GM12878 (cell line): ENCODE measurements around the gene SPAG17. TPM values are rescaled to one million over a fixed set of nuclear protein-coding genes. Genes with fewer than 3 reads are reported as not detected.

Experiments used
- ATAC-seq: fragments of 200-7000 bp; cut with Tn5 transposase; 3 replicates; pipeline ENCODE4 v1.9.1; 2020; ENCODE audit warnings: mild to moderate bottlenecking, moderate library complexity
- BruUV-seq: library from RNA; stranded (reverse); fragments of 400-500 nt; replicated peaks from 2 replicates; lab custom pipeline; 2021; lab: Mats Ljungman, UMichigan
- CTCF ChIA-PET: fragments of 300-600 bp; sonication (Branson Sonifier 250); formaldehyde crosslinking; extraction: SDS; loops from one replicate; lab custom pipeline; 2021; ENCODE audit warnings: inconsistent platforms; lab: Yijun Ruan, JAX
- POLR2A ChIA-PET: fragments of 350-600 bp; formaldehyde crosslinking; extraction: SDS; loops from one replicate; lab custom pipeline; 2021; ENCODE audit warnings: inconsistent platforms; lab: Charles Lee
- RAD21 ChIA-PET: fragments of 300-600 bp; sonication (Branson Sonifier 250); formaldehyde crosslinking; loops from one replicate; lab custom pipeline; 2023; ENCODE audit warnings: antibody characterized with exemption; ENCODE audit not compliant: unreplicated experiment; lab: Charles Lee
- SMC1A ChIA-PET: fragments of 300-600 bp; sonication (Branson Sonifier 250); formaldehyde crosslinking; loops from one replicate; lab custom pipeline; 2023; ENCODE audit not compliant: unreplicated experiment, uncharacterized antibody; lab: Charles Lee
- DNase-seq: peaks from one replicate; pipeline ENCODE4 v3.0.0-alpha.2; 2011; ENCODE audit warnings: low read depth, low spot score
- FAIRE-seq: peaks from 3 replicates; lab custom pipeline; 2011; peaks lifted over from hg19 to GRCh38; lab: Jason Lieb, UNC
- H2AFZ ChIP-seq: 2 replicates; pipeline ENCODE4 v1.6.0; 2011; ENCODE audit warnings: low read depth, low read length, control low read depth; ENCODE audit not compliant: control insufficient read depth
- H3K27ac ChIP-seq: 2 replicates; pipeline ENCODE4 v1.5.1; 2011; ENCODE audit warnings: control low read depth; ENCODE audit not compliant: control insufficient read depth, insufficient read depth
- H3K27me3 ChIP-seq, 2 experiments: replicated peaks in 1 of 2; 2 replicates each; pipeline versions ENCODE4 v1.6.0 to v1.6.1; 2011; ENCODE audit warnings: low read length in 1 of 2; ENCODE audit not compliant: control insufficient read depth in 2 of 2, insufficient read depth in 2 of 2
- H3K36me3 ChIP-seq, 2 experiments: 2 replicates each; pipeline ENCODE4 v1.5.1; 2011; ENCODE audit warnings: low read length in 1 of 2; ENCODE audit not compliant: control insufficient read depth in 2 of 2, insufficient read depth in 2 of 2
- H3K4me1 ChIP-seq: 2 replicates; pipeline ENCODE4 v1.6.1; 2011; ENCODE audit warnings: mild to moderate bottlenecking, low read length, moderate library complexity, mixed read lengths; ENCODE audit not compliant: control insufficient read depth, insufficient read depth
- H3K4me2 ChIP-seq: 2 replicates; pipeline ENCODE4 v1.6.0; 2011; ENCODE audit warnings: control low read depth; ENCODE audit not compliant: control insufficient read depth, insufficient read depth
- H3K4me3 ChIP-seq: fragments of 200-600 bp; sonication (generic); 2 replicates; pipeline ENCODE4 v1.5.1; 2016
- H3K79me2 ChIP-seq: 2 replicates; pipeline ENCODE4 v1.6.0; 2011; ENCODE audit warnings: low read length; ENCODE audit not compliant: control insufficient read depth, insufficient read depth
- H3K9ac ChIP-seq: 2 replicates; pipeline ENCODE4 v1.8.0; 2011; ENCODE audit warnings: low read length, control low read depth, mixed read lengths; ENCODE audit not compliant: control insufficient read depth, insufficient read depth
- H3K9me3 ChIP-seq: replicated peaks from 3 replicates; pipeline ENCODE4 v1.5.1; 2011; ENCODE audit warnings: mild to moderate bottlenecking, low read length; ENCODE audit not compliant: control insufficient read depth, insufficient read depth
- H4K20me1 ChIP-seq: 2 replicates; pipeline ENCODE4 v1.6.0; 2011; ENCODE audit not compliant: control insufficient read depth, insufficient read depth
- ATF3 ChIP-seq: IDR thresholded peaks from 2 replicates; pipeline ENCODE4 v1.6.1; 2011; ENCODE audit warnings: low read depth, mild to moderate bottlenecking, low read length, moderate library complexity, borderline replicate concordance; ENCODE audit errors: extremely low read depth
- CHD1 ChIP-seq: IDR thresholded peaks from 2 replicates; pipeline ENCODE4 v1.6.1; 2012; ENCODE audit warnings: low read depth, low read length, improper control_type of control experiment
- NBN ChIP-seq: fragments of 450-650 bp; IDR thresholded peaks from 2 replicates; pipeline ENCODE4 v1.6.1; 2016
- NRF1 ChIP-seq: conservative IDR thresholded peaks from 2 replicates; pipeline ENCODE4 v1.6.1; 2011; ENCODE audit warnings: mild to moderate bottlenecking, low read depth, low read length, improper control_type of control experiment
- PBX3 ChIP-seq: IDR thresholded peaks from 2 replicates; pipeline ENCODE4 v1.6.1; 2011; ENCODE audit warnings: mild to moderate bottlenecking, low read depth, low read length, moderate library complexity; ENCODE audit not compliant: insufficient replicate concordance
- POU2F2 ChIP-seq: IDR thresholded peaks from 3 replicates; pipeline ENCODE4 v1.6.1; 2011; ENCODE audit warnings: low read depth, mild to moderate bottlenecking, low read length, borderline replicate concordance
- SREBF1 ChIP-seq: IDR thresholded peaks from 2 replicates; pipeline ENCODE4 v1.6.1; 2012; ENCODE audit warnings: mild to moderate bottlenecking, low read length
- TARDBP ChIP-seq: IDR thresholded peaks from 2 replicates; pipeline ENCODE4 v1.6.1; 2016; ENCODE audit warnings: borderline replicate concordance
- ZZZ3 ChIP-seq: IDR thresholded peaks from 2 replicates; pipeline ENCODE4 v1.6.1; 2011; ENCODE audit warnings: low read depth; ENCODE audit not compliant: control insufficient read depth, insufficient read length
- WGBS: methylation state at CpG from one replicate; pipeline ENCODE4 v1.1.6; 2016; ENCODE audit warnings: low lambda C conversion rate; ENCODE audit not compliant: insufficient replicate concordance, insufficient coverage; ENCODE audit errors: missing lambda C conversion rate; 5-methylcytosine and 5-hydroxymethylcytosine counted together
- in situ Hi-C: fragments of 300-500 bp; cut with MboI; formaldehyde crosslinking; loops from 9 replicates; pipeline ENCODE4 v1.14.3; 2018; ENCODE audit warnings: mixed read lengths
- intact Hi-C: fragments of 100-400 bp; cut with micrococcal nuclease; formaldehyde crosslinking; loops from one replicate; pipeline ENCODE4 v1.14.2; 2022; ENCODE audit not compliant: unreplicated experiment
- polyA plus RNA-seq, 11 experiments: library from polyadenylated mRNA; depleted of rRNA in 4 of 11; unstranded in 6 of 11; stranded (reverse) in 5 of 11; fragments of >200 nt; fragmentation: Nextera tagmentation in 4 of 11; fragmentation: Illumina TruSeq in 1 of 11; extraction: Ambion mirVana in 4 of 11; extraction: Trizol in 1 of 11; gene quantifications; 1 replicate in 1 of 11; 2 replicates in 10 of 11; pipeline versions ENCODE4 v1.2.1 to v1.2.3, GENCODE V29; 2011 to 2016; ENCODE audit warnings: inconsistent platforms in 2 of 11, missing spikeins in 2 of 11, low read depth in 1 of 11
- total RNA-seq, 4 experiments: library from RNA; depleted of rRNA in 3 of 4; stranded (reverse); fragments of >200 nt in 3 of 4; fragmentation: Illumina TruSeq in 1 of 4; extraction: Trizol in 1 of 4; gene quantifications; 2 replicates each; pipeline versions ENCODE4 v1.2.1 to v1.2.3, GENCODE V29; 2013 to 2021
- TF ChIP-seq, protein P1 (sequence below), 3 experiments: IDR thresholded peaks in 2 of 3; conservative IDR thresholded peaks in 1 of 3; 2 replicates each; pipeline ENCODE4 v1.5.1; 2011; ENCODE audit warnings: low read depth in 3 of 3, low read length in 3 of 3, mild to moderate bottlenecking in 3 of 3, control low read depth in 2 of 3, moderate library complexity in 2 of 3, inconsistent platforms in 1 of 3, mixed read lengths in 1 of 3; ENCODE audit not compliant: control insufficient read depth in 2 of 3, insufficient read depth in 1 of 3; ENCODE audit errors: extremely low read depth in 1 of 3
- TF ChIP-seq, protein P2 (sequence below): fragments of 450-650 bp; IDR thresholded peaks from 2 replicates; pipeline ENCODE4 v1.6.1; 2017; ENCODE audit warnings: antibody characterized with exemption, mild to moderate bottlenecking, moderate library complexity
- TF ChIP-seq, protein P3 (sequence below): fragments of 450-650 bp; IDR thresholded peaks from 2 replicates; pipeline ENCODE4 v1.6.1; 2016; ENCODE audit warnings: mild to moderate bottlenecking
- TF ChIP-seq, protein P4 (sequence below): fragments of 450-650 bp; formaldehyde crosslinking; IDR thresholded peaks from 2 replicates; pipeline ENCODE4 v1.4.0; 2020; ENCODE audit warnings: mild to moderate bottlenecking, moderate library complexity

Gene SPAG17
- total and polyA plus RNA-seq, 10 of the 15 experiments (the other 5 are each of a cell fraction or from before 2014, with no cell fraction given) = 0.02 to 0.16 (median 0.03) TPM; not detected in 7

DNA sequence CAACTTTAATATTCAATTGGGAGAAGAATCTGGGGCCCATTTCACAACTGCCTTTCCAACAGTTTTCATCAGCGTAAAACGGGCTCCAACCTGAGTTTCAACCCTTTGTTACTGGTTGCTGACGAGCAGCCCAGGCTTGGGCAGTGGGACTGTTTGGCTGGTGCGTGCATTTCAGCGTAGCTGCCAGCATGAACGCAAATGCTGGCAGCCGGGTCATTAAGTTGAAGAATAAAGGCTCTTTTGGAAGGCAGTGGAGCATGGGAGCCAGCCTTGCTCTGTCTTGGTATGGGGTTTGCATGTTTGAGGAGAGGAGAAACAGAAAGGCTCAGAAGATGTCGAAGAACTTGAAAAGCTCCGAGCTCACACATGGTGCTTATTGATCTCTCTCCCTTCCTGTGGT lies 214.8 kb downstream of the SPAG17 start:
- Histone ChIP-seq H3K36me3 (peaks cover 0 to 8% of the 10 kb centered on the region in 2 experiments; a peak in 1 of 4 replicates), H3K9me3 (no peaks in the 10 kb centered on the region), H4K20me1 (no peaks in the 10 kb centered on the region), H2AFZ (no peak overlapping the region), H3K79me2 (no peaks in the 10 kb centered on the region), H3K27ac (no peak overlapping the region), H3K9ac (no peak overlapping the region), H3K27me3 (no peaks in the 10 kb centered on the region), H3K4me3 (no peak overlapping the region), H3K4me1 (no peaks in the 10 kb centered on the region), H3K4me2 (no peak overlapping the region)
- BruUV-seq = no TSS peak
- WGBS = 88% methylated on average over 9 of the region's 9 CpGs
- in situ Hi-C loops = no loop called here
- ChIA-PET CTCF (no interaction called here), RAD21 (no interaction called here), SMC1A (no interaction called here), POLR2A (no interaction called here)
- ATAC-seq (no peak), FAIRE-seq (no peak), DNase-seq (no peak)
- intact Hi-C loops = no loop called here
- TF ChIP-seq, protein P1, sequence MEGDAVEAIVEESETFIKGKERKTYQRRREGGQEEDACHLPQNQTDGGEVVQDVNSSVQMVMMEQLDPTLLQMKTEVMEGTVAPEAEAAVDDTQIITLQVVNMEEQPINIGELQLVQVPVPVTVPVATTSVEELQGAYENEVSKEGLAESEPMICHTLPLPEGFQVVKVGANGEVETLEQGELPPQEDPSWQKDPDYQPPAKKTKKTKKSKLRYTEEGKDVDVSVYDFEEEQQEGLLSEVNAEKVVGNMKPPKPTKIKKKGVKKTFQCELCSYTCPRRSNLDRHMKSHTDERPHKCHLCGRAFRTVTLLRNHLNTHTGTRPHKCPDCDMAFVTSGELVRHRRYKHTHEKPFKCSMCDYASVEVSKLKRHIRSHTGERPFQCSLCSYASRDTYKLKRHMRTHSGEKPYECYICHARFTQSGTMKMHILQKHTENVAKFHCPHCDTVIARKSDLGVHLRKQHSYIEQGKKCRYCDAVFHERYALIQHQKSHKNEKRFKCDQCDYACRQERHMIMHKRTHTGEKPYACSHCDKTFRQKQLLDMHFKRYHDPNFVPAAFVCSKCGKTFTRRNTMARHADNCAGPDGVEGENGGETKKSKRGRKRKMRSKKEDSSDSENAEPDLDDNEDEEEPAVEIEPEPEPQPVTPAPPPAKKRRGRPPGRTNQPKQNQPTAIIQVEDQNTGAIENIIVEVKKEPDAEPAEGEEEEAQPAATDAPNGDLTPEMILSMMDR (IDR thresholded peaks at IDR 0.05 in 2 of 3, conservative IDR thresholded peaks at IDR 0.05 in 1 of 3; ENCODE audit: control insufficient read depth in 2 of 3, extremely low read depth in 1 of 3, insufficient read depth in 1 of 3, low read depth in 3 of 3, low read length in 3 of 3) = no peak
- TF ChIP-seq, protein P2, sequence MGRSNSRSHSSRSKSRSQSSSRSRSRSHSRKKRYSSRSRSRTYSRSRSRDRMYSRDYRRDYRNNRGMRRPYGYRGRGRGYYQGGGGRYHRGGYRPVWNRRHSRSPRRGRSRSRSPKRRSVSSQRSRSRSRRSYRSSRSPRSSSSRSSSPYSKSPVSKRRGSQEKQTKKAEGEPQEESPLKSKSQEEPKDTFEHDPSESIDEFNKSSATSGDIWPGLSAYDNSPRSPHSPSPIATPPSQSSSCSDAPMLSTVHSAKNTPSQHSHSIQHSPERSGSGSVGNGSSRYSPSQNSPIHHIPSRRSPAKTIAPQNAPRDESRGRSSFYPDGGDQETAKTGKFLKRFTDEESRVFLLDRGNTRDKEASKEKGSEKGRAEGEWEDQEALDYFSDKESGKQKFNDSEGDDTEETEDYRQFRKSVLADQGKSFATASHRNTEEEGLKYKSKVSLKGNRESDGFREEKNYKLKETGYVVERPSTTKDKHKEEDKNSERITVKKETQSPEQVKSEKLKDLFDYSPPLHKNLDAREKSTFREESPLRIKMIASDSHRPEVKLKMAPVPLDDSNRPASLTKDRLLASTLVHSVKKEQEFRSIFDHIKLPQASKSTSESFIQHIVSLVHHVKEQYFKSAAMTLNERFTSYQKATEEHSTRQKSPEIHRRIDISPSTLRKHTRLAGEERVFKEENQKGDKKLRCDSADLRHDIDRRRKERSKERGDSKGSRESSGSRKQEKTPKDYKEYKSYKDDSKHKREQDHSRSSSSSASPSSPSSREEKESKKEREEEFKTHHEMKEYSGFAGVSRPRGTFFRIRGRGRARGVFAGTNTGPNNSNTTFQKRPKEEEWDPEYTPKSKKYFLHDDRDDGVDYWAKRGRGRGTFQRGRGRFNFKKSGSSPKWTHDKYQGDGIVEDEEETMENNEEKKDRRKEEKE = no peak
- TF ChIP-seq, protein P3, sequence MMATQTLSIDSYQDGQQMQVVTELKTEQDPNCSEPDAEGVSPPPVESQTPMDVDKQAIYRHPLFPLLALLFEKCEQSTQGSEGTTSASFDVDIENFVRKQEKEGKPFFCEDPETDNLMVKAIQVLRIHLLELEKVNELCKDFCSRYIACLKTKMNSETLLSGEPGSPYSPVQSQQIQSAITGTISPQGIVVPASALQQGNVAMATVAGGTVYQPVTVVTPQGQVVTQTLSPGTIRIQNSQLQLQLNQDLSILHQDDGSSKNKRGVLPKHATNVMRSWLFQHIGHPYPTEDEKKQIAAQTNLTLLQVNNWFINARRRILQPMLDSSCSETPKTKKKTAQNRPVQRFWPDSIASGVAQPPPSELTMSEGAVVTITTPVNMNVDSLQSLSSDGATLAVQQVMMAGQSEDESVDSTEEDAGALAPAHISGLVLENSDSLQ = no peak
- no peak for TF ChIP-seq ATF3
- TF ChIP-seq TARDBP = no peak
- TF ChIP-seq PBX3 = no peak
- no peak for TF ChIP-seq NRF1
- no peak for TF ChIP-seq NBN
- TF ChIP-seq CHD1 = no peak
- TF ChIP-seq, protein P4, sequence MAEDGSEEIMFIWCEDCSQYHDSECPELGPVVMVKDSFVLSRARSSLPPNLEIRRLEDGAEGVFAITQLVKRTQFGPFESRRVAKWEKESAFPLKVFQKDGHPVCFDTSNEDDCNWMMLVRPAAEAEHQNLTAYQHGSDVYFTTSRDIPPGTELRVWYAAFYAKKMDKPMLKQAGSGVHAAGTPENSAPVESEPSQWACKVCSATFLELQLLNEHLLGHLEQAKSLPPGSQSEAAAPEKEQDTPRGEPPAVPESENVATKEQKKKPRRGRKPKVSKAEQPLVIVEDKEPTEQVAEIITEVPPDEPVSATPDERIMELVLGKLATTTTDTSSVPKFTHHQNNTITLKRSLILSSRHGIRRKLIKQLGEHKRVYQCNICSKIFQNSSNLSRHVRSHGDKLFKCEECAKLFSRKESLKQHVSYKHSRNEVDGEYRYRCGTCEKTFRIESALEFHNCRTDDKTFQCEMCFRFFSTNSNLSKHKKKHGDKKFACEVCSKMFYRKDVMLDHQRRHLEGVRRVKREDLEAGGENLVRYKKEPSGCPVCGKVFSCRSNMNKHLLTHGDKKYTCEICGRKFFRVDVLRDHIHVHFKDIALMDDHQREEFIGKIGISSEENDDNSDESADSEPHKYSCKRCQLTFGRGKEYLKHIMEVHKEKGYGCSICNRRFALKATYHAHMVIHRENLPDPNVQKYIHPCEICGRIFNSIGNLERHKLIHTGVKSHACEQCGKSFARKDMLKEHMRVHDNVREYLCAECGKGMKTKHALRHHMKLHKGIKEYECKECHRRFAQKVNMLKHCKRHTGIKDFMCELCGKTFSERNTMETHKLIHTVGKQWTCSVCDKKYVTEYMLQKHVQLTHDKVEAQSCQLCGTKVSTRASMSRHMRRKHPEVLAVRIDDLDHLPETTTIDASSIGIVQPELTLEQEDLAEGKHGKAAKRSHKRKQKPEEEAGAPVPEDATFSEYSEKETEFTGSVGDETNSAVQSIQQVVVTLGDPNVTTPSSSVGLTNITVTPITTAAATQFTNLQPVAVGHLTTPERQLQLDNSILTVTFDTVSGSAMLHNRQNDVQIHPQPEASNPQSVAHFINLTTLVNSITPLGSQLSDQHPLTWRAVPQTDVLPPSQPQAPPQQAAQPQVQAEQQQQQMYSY (CRISPR knock-in tag) = no peak
- TF ChIP-seq POU2F2 = no peak
- no peak for TF ChIP-seq ZZZ3
- TF ChIP-seq SREBF1 = no peak
